Measurements from ENCODE around the gene HOXA7.
A peak's percentile ranks its signal among the peaks of the same experiment; 100 is the strongest.

Gene HOXA7

DNA sequence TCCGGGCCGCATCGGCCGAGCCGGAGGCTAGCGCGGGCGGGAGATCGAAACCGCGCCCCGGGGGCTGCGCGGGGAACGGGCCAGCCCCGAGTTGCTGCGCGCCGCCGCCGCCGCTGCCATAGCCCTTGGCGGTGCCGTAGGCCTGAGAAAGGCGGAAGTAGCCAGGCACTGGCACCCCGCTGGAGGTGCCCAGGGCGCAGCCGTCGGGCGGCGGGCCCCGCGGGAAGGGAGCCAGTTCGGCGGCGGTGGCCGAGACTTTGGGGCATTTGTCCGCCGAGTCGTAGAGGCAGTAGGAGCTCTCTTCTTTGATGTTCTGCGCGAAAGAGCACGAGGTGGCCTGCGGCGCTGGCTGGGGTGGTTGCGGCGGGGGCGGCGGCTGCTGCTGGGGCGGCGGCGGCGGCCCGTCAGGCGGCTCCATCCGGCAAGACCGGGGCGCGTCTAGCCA, 17.1 kb upstream of the HOXA7 start:
- DNase-seq (ENCODE audit: insufficient read length, low spot score) (peak; percentile 97), FAIRE-seq (no peak)
- peak; percentile 66 for TF ChIP-seq POLR2A (IDR thresholded peaks at IDR 0.05; ENCODE audit: low read depth, low read length)

DNA sequence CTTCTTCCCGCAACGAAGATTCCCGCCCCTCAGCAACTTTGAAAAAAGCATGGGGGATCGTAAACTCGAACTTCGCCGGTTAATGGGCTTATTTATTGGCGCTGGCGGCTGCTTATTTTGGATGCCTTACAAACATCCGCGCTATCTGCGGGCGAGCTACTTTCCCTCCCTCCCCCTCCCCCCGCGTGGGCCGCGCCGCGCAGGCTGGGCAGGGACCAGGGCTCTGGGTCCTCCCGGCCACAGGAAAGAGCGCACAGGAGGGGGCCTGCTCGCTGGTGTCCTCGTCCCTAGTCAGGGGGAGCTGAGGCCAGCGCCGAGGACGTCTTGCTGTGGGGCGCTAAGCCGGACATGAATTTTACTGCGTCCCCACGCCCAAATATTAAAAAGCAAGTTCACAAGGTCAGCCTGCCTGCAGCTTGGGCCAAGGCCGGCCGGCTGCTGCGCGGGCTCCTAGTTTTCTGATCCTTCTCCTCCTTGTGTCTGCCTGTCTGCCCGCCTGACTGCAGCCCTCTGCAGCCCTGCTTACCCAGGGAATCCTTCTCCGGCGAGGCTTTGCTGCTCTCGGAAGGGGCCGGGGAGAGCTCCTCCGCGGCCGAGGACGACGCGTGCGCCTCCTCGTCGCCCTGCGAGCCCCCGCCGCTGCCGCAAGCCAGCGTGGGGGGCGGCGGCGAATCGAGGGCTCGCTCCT, 16.5 kb upstream of the HOXA7 start:
- DNase-seq (ENCODE audit: insufficient read length, low spot score) (peak; percentile 83), FAIRE-seq (no peak)

DNA sequence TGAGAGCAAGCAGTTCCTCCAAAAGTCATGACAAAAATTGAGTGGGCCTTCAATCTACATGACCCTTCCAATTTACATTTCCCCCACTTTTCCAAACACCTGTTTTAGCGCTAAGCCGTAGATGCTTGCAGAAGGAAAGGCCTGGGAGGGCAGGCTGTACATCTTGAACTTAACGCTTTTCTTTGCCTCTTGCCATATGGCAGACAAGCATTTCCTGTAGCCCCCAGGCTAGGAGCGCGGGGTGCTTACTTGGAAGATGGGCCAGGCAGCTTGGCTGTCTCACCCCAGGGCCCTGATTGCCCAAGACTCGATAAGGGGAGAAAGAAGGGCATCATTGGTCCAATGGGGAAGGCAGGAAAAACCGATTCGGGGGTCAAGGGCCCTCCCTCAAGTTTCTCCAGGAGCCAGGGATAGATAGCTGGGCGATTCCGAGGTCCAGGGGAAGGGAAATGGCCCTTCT, 15.9 kb upstream of the HOXA7 start:
- no peak for DNase-seq (ENCODE audit: insufficient read length, low spot score)
- FAIRE-seq: no peak
- TF ChIP-seq POLR2A (IDR thresholded peaks at IDR 0.05; ENCODE audit: low read depth, low read length): no peak

More for the DNA sequence above, 16.5 kb upstream of the HOXA7 start:
- peak; percentile 81 for TF ChIP-seq POLR2A (IDR thresholded peaks at IDR 0.05; ENCODE audit: low read depth, low read length)

DNA sequence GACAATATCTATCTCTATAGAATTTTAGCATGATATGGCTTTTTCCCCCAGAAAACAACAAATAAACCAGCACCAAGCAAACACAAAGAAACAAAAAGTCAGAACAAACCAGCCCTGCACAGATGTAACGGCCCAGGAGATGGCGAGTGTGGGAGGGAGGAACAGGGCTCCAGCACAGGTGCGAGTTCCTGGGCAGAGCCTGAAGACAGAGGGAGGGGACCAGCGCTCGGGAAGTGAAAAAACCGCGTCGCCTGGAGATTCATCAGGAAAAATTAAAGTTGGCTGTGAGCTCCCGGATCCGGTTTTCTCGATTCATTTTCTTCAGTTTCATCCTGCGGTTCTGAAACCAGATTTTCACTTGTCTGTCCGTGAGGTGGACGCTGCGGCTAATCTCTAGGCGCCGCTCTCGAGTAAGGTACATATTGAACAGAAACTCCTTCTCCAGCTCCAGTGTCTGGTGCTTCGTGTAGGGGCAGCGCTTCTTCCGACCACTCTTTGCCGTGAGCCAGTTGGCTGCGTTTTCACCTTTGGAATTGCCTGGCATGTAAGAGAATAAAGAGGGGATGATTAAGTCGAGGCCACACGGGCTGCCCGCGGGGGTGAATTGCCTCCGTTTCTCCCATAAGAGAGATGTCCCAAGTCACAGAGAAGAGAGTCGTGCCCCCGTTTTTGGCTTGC, 15.3 kb upstream of the HOXA7 start:
- no peak for TF ChIP-seq POLR2A (IDR thresholded peaks at IDR 0.05; ENCODE audit: low read depth, low read length)
- no peak for FAIRE-seq

DNA sequence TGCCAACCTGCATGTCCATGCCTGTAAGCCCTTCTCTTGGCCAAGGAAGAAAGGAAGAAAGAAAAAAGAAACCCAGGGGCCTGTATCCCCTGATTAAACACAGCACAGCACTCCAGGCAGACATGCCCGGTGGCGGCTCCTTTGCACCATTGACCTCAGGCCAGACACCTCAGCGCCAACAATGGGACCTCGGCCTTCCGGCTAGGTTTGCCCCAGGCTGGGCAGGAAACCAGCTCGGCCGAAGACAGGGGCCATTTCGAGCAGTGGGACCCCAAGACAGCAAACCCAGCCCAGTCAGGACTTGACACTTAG, 14.8 kb upstream of the HOXA7 start:
- no peak for FAIRE-seq
- TF ChIP-seq POLR2A (IDR thresholded peaks at IDR 0.05; ENCODE audit: low read depth, low read length): no peak
- DNase-seq (ENCODE audit: insufficient read length, low spot score): no peak

More for the DNA sequence above, 15.3 kb upstream of the HOXA7 start:
- no peak for DNase-seq (ENCODE audit: insufficient read length, low spot score)

DNA sequence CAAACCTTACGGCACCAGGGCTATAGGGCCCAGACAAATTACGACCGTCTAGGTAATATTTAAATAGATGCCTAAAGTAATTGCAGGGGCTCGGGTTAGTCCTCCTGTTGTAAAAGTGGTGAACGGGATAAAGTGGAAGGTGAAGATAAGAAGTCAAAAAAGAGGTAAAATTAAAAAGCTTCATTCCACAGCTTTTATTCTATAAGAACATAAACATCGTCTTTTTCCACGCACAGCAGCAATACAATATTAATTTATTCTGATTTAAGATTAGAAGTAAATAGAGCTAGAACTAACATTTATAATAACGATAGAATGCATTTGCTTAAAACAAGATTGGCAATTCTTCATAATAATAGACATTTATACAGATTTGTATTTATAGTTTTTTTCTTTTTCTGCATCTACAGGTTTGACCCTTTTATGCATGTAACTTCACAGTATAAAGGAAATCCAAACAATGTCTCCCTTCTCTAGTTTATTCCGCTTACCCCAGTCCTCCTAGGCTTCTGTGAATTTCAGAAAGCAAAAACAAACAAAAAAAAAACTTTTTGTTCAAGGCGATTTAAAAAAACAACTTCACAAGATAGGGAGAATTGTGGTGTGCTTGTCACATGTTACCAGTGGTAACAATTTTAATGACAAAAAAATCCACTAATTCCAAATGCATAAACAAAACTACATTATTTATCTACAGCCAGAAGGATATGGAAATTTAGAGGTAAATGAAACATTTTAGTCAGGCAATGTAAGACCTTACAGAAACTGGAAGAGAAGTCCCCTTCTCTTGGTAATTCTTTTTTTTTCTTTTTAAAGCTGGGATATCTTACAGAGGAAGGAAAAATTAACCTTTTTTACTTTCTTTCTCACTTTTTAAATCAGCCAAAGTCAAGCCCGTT, 14.2 kb upstream of the HOXA7 start:
- FAIRE-seq (no peak), DNase-seq (ENCODE audit: insufficient read length, low spot score) (no peak)
- no peak for TF ChIP-seq POLR2A (IDR thresholded peaks at IDR 0.05; ENCODE audit: low read depth, low read length)

DNA sequence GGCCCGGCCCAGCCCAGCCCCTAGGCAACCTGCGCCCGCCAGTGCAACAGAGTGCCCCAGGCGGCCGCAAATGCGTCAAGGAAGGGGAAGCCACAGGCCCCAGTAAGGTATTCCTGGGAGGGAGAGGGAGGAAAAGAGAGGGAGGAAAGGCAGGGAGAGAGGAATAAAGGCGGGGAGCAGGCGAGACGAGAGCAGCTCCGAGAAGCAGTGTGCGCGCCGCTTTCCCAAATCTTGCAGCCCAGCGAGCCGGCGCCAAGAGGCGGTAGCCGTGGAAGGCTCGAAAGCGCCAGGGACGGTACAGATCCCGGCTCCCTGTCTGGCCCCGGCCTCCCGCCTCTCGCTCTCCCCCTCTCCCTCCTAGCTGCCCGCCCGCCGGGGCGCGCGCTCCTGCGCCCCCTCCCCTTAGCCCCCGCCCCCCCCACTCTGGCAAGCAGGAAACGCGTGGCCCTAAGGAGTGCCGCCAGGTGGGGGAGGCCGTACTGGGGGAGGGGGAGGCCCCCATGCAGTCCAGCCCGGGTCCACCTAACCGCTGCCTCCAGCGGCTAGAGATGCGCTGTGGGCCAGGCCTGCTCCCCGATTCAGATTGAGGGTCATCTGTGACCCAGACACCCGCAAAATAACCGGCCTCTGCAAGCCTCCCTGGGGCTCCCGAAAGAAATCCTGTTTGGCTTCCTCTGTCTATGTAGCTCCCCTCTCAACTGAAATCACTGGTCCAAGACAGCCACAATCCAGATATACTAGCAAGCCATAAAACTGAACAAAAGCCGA, 13.4 kb upstream of the HOXA7 start:
- FAIRE-seq (no peak), DNase-seq (ENCODE audit: insufficient read length, low spot score) (no peak)
- TF ChIP-seq POLR2A (IDR thresholded peaks at IDR 0.05; ENCODE audit: low read depth, low read length): no peak

DNA sequence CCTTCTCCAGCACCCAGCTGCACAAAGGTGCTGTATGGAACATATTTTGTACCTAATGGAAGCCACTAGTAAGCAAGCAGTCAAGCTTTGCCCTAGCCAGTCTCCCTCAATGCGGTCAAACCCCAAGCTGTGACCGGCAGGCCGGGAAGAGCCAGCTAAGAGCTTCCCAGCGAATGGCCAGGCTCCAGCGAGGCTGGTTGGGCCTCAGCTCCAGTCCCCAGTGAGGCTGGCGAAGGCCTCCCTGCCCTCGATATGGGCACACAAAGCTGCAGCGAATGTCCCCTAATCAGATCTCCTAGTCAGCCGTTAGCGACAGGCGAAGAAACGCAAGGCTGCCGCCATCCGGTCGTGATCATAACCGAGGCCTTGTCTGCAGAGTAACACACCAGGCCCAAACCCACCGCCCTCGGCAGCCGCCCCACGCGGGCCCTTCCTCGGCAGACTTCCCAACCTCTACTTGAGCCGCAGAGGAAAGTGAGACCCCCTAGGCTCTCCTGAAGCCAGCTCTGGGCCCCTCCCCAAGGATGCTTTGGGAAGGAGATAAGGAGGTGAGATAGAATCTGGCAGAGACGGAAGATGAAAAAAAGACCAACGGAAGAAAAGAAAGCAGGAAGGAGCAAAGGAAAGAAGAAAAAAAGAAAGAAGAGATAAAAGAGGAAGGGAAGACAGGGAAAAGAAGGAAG, 11.9 kb upstream of the HOXA7 start:
- DNase-seq (ENCODE audit: insufficient read length, low spot score) (no peak), FAIRE-seq (no peak)
- TF ChIP-seq POLR2A (IDR thresholded peaks at IDR 0.05; ENCODE audit: low read depth, low read length): no peak

DNA sequence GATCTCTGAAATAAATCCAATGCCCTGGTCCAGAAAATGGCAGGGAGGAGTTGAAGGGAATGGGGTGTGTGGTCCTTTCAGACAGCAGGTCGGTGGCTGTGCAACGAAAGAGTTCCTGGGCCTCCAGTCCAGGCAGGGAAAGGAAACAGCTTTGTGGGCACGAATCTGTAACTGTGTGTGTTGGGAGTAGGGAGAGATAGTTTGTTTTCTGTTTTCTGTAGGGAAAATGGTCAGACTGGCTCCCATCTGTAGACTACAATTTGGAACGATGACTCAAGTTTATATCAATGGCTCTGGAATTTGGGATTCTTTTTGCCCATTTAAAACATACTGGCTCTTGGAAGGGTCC, 11.4 kb upstream of the HOXA7 start:
- no peak for DNase-seq (ENCODE audit: insufficient read length, low spot score)
- no peak for TF ChIP-seq POLR2A (IDR thresholded peaks at IDR 0.05; ENCODE audit: low read depth, low read length)
- no peak for FAIRE-seq

DNA sequence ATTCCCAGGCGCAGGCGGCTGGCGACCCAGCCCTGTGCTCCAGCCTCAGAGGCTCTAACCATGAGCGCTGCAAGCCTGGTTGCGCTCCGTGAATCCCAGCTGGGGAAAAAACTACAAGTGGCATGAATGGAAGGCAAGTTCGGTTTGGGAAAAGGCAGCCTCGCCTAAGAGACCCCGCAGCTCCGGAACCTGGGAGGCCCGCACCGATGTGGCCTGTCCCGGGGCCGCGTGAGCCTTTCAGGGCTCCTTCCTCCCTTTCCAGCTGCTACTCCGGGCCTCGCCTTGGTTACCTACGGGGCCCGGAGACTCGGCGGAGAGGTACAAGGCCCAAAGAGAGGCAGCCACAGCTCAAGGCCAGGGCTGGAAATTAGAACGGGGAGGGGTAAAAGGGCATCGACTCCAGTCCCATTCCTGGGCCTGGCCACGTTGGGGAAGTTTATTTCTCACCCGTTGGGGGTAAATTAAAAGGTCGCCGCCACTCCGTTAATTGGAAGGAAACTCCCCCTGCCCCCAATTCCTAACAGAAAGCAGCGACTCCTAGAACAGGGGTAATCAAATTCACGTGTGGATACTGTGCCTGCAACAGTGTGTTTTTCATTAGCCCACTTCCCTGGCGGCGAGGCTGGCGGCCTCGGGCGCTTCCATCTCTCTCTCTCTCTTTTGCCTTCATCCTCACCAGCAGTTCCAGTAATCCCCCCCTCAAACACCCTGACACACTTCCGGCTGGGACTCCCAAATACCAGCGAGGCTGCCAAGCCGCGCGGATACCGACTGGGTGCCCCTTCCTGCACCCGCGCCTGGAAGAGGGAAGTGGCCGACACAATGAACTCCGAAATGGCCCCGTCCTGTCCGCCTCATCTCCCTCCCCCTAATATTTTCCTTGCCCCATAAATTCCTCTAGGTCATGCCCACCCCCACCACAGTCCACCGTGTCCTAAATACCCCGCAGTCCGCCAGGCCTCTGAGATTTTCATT, 10.3 kb upstream of the HOXA7 start:
- DNase-seq (ENCODE audit: insufficient read length, low spot score) (no peak), FAIRE-seq (no peak)
- TF ChIP-seq POLR2A (IDR thresholded peaks at IDR 0.05; ENCODE audit: low read depth, low read length): no peak

DNA sequence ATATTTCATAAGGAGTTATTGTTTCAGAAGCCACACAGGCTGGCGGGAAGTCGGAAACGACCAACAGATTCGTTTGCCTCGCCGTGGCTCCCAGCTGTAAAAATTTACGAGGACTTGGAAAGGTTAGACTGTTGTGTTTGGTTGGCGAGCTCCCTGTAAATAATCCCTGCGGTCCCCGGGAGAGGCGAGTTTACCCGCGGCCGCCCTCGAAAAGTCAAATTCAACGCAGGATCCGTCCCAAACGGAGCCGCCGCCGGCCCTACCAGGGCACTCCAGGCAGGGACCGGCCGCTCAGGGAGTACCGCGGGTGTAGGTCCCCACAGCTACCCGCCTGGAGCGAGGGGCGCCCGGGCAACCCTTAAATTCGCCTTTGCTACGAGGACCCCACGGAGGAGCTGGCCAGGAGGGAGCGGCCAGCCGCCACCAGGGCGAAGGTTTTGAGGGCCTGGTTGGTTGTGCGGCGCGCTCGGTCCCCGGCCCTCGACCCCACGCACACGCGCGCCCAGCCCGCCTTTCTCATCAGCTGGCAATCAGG, 9.6 kb upstream of the HOXA7 start:
- FAIRE-seq (no peak), DNase-seq (ENCODE audit: insufficient read length, low spot score) (no peak)
- no peak for TF ChIP-seq POLR2A (IDR thresholded peaks at IDR 0.05; ENCODE audit: low read depth, low read length)

Data from H54 (cell line).